ENCODE measurements around the gene E4F1.

Gene E4F1

DNA sequence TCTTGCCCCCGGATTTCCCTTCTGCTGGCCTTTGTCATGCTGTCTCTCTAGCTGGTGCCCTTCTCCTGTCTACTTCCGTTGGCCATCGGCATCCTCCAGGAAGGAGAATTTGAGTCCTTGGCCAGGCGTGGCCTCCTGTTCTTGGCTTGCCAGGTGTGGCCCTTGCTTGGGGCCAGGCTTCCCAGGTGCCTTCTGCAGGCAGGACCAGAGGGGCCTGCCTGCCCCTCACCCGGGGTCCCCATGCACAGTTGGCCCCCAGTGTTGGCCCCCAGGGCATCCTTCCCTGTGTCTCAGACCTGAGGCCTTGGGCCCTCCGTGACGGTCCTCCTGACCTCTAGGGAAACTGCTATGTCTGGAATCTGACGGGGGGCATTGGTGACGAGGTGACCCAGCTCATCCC lies 15.5 kb upstream of the E4F1 start:
- no peak for DNase-seq

DNA sequence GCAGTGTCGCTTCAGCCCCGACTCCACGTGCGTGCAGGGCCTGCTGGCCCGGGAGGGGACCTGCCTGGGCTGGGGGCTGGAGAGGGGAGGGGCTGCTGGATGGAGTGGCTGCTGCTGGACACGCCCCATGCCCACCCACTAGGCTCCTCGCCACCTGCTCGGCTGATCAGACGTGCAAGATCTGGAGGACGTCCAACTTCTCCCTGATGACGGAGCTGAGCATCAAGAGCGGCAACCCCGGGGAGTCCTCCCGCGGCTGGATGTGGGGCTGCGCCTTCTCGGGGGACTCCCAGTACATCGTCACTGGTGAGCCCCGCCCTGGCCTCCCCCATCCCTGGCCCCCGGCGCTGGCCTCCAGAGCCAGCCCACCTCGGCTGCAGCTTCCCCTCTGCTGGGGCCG lies 15.1 kb upstream of the E4F1 start:
- no peak for DNase-seq

DNA sequence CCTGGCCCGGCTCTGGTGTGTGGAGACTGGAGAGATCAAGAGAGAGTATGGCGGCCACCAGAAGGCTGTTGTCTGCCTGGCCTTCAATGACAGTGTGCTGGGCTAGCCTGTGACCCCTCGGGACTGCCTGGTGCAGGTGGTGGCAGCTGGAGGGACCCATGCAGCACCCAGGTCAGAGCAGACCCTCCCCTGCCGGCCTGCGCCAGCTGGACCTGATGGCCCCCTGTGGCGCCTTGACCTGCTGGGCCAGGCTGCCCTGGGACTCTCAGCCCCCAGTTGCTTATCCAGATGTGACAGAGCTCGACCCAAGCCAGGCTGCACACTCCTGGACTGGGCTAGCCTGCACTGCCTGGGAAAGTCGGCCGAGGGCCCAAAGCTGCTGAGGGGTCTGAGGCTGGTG lies 14.6 kb upstream of the E4F1 start:
- DNase-seq, result no peak

DNA sequence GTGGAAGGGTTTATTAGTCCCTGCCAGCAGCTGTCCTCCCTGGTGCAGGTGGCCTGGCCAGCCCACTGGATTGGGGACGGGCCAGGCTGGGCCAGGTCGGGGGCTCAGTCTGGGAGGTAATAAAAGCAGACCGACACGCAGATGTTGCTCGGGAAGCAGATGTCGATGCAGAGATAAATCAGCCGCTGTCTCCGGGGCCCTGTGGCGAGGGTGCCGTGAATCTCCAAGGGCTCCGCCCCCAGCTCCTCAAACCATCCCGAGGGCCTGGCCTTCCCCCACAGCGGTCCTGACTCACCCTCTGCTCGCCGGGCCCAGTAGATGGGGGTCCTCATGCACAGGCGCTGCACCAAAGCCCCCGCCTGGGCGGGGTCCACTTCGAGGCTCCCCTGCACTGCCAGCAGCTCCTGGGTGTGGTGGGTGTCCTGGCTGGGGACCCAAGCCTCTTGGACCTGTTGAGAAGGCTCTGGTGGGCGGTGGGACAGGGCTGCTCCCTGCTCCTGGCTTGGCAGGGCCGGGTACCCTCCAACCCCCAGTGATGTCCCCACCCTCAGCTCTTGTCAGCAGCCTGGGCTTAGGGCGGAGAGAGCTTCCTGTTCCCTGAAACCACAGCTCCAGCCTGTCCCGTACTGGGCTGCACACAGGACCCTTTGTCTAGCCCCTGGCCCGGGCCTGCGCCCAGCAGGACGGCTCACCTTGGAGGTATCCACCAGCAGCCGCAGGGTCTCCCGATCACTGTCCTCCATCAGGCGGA lies 14.0 kb upstream of the E4F1 start:
- DNase-seq, result no peak

DNA sequence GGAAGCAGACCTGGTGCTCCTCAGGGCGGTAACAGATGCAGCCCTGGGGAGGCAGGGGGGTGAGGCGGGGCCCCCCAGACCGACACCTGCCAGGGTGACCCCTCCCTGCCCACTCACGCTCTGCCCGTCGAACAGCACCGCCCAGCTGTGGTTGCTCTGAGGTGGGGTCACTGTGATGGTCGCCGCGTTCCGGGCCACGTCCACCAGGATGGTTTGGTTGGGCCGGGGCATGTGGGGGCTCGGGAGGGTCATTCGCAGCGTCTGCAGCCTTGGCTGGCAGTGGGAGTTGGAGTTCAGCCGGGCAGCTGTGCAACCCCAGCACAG lies 13.4 kb upstream of the E4F1 start:
- DNase-seq, result no peak

DNA sequence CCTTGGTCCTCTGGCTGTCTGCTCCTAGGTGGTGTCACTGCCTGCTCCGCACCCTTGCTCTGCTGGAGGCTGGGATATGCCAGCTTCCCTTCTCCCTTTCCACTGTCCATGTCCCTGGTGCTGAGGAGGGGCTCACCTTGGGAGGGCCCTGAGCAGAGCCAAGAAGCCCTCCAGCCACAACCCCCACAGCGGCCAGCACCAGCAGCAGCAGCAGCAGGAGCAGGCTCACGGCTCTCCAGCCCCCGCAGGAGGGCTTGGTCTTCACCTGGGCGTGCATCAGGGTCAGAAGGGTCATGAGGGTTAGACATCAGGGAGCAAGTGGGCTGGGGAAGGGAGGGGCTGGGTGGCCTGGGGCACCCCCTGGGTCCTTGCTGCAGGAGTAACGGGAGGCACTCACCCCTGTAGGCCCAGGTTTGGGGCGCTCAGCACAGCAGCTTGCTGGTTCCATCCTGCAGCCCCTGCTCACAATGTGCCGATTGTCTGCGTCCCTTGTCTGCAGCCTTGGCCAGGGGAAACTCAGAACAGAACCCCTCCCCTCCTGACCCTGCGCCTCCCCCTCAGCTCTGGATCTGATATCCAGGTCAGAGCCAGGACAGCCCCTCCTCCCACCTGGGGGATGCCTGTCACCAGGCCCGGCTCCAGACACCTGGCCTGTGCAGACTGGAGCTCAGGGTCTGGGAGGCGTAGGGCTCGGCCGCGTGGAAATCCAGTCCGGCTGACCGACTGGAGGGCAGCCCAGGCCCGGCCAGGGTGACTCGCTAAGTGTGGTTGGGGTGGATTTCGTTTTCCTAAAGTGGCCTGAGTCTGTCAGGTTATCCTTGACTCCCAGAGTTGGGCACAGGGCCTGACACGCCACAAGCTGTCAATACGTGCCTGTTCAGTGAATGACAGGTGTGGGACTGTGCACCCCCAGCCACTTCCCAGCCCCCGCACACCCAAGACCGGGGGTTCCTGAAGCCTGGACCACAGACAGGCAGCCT lies 12.7 kb upstream of the E4F1 start, which contains the start of gene BRICD5:
Gene BRICD5, minus strand, starts transcription at position 478 of the 980 bp plus-strand sequence. Its CDS starts 30 bp downstream, at position 448.
- no peak for DNase-seq

DNA sequence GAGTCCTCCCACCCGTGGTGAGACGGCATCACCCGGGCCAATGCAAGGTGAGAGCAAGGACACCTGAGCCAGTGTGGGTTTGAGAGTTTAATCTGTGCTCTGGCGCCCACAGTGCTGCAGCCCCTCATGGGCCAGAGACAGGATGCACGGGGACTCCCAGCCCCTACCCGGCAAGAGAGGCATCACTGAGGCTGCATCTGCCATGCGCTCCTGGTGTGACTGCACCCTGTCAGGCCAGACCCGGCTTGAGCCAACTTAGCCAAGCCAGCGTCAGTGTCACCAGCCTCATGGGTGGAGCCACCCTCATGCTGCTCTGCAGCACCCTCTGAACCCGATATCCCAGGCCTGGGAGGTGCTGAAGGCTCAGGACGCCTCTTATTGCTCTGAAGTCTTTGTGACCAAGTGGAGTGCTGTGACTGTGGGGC lies 11.5 kb upstream of the E4F1 start:
- no peak for DNase-seq

DNA sequence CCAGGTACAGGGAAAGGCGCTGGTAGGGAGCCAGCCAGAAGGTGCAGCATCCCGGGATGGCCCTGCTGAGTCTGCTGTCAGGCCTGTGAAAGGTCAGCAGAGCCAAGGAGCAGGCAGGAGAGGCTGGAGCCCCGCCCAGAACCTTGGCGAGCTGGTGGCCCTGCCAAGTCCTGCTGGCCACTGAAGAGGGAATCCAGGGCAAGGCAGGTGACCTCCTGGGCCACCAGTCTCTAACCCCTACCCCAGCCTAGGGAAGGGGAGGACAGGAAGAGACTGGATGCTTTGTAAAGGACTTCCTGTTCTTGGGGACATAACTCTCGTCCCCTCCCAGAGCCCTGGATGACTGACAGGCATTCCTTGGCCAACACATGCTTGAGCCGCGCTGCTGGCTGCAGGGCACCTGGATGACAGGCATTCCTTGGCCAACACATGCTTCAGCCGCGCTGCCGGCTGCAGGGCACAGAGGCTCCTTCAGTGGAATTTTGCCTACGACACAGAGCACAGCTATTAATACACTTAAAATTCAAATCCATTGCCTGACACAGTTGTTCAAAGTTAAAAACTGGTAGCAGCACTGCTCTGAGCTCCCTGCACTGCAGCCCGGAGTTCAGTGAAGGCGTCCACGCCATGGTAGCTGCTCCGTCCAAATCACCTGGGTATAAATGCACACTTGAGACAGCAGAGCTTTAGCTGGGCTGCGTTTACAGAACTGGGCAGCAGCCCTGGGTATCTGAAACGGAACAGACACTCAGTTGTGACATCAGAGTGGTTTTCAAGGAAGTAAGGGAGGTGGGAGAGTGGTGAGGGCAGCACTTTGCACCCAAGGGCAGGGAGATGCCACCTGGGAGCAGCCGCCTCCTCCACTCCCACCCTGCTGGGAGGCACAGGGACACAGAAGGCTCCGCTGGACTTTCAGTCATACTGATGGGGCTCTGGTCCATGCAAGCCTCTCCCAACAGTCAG lies 10.7 kb upstream of the E4F1 start:
- no peak for DNase-seq

DNA sequence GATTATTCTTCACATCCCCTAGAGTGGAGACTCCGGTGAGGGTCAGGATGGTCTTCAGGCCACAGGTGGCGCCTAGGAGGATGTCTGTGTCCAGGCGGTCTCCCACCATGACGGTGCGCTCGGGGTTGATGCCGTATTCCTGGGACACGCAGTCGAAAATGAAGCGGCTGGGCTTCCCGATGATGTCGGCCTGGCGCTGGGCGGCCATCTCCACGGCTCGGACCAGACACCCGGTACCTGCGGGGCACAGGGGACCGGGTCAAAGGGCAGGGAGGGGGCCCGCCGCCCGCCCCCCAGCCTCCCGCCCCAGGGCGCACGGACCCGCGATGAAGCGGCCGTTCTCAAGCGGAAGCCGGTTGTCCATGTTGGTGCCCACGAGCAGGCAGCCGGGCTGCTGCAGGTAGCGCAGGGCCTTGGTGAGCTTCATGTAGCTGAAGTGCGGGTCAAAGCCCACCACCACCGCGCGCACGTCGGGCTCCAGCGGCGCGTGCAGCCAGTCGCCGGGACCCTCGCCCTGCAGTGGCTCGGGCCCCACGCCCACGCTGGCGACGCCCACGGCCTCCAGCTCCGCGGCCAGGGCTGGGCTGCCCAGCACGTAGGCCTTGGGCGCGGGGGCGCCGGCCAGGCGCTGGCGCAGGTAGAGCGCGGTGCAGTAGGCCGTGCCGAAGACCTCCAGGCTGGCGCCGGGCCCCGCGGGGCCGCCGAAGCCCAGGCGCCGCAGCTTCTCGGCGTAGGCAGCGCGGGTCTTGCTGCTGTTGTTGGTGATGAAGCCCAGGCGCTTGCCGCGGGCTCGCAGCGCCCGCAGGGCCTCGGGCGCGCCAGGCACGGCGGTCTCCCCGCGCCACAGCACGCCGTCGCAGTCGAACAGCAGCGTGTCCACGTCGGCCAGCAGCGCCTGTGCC lies 9.3 kb upstream of the E4F1 start:
- DNase-seq, result no peak

DNA sequence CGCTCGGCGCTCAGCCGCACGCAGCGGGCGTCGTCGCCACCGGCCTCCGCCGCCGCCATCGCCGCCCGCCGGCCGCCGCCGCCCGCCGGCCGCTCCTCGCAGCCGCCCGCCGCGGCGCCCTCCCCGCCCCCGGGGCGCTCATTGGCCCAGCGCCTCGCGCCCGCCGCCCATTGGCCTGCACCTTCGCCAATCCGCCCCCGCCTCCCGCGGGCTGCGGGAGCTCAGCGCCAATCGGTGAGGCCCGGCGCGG lies 8.7 kb upstream of the E4F1 start, which contains the start of gene PGP:
Gene PGP, minus strand, starts transcription at position 122 of the 250 bp plus-strand sequence. Its CDS starts 63 bp downstream, at position 59.
- peak; percentile 98 for DNase-seq

DNA sequence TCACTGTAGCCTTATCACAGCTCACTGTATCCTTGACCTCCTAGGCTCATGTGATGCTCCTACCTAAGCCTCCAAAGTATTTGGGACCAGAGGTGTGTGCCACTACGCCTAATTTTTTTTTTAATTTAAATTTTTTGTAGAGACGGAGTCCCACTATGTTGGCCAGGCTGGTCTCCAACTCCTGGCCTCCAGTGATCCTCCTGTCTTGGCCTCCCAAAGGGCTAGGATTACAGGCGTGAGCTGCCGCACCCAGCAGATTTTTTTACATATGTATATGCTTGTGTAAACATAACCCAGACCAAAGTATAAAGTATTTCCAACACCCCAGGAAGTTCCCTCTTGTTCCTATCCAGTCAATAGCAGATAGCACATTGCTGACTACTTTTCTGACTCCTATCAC lies 7.1 kb upstream of the E4F1 start:
- DNase-seq, result no peak

DNA sequence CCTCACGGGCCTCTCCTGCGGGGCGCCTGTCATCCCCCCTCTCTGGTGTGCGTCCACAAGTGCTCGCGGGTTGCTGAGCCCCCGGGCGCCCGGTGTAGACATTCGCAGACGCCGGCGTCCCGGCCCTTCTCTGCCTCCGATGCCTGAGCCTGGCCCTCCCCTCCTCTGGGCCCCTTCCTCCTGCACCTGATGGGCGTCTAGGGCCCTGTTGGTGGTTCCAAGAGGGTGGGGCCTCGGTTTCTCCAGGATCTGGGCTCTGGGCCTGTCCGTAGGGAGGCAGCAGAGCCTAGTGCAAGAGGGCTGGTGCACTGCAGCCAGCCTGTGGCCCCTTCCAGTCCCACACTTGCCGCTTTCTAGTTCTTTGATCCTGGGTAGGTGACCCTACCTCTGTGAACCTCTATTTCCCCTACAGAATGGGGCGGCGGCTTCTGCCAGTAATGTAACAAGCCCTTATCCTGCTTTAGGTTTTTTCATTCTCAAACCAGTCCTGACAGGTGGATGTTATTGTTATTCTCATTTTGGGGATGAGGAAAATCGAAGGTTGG lies 623 bp downstream of the E4F1 start:
- no peak for DNase-seq

DNA sequence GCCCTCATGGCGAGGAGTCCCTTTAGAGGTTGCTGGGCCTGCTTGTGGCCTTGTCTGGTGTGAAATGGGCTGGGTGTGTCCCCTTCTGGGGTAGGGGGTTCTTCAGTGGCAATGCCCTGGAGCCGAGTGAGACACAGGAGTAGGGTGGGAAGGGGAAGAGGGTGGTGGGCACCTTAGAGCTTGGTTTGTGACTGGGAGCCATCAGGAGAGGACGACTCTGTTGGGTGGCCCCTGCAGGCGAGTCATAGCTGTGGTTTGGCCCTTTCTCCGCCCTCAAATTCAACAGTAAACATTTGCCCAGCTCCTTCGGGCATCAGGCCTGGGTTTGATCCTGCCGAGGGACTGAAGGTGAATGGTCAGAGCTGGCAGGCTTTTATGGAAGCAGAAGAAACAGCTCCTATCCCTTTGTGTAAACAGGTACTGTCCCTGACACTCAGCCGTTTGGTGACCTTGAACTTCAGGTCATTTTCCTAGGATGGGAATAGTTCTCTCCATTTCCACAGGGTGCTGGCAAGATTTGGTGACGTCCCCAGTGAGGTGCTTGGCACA lies 2.9 kb downstream of the E4F1 start:
- DNase-seq, result no peak

DNA sequence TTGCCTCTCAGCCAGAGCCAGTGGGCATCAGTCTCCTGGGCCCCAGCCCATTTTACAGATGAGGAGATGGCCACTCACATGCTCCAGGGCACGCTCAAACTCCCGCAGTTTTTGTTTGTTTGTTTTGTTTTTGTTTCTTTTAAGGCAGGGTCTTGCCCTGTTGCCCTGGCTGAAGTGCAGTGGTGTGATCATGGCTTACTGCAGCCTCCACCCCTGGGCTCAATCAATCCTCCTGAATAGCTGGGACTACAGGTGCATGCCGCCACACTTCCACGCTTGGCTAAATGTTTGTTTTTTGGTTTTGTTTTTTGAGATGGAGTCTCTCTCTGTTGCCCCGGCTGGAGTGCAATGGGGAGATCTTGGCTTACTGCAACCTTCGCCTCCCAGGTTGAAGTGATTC lies 3.5 kb downstream of the E4F1 start:
- DNase-seq, result no peak

DNA sequence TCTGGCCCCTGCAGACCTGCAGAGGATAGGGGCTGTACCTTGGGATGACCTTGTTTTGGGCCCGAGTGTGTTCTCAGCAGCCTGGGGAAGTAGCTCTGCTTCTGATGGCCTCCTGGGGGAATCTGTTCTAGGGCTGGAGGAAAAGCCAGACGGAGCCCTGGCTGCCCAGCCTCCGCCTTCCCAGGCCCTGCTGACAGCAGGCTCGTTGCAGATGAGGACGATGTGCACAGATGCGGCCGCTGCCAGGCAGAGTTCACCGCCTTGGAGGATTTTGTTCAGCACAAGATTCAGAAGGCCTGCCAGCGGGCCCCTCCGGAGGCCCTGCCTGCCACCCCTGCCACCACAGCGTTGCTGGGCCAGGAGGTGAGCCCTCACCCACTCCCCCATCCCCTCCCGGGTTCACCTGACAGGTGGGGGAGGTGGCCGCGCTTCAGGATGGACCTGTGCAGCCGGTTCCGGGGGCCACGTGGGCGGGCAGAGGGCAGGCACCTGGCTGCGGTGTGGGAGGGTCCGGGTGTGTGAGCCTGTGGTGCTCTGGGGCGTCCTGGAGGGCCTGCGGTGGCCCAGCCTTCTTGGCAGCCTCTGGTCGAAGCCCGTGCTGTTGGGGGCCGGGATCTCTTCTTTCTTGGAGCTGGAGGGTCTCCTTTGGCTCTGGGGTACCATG lies 4.9 kb downstream of the E4F1 start:
- no peak for DNase-seq

DNA sequence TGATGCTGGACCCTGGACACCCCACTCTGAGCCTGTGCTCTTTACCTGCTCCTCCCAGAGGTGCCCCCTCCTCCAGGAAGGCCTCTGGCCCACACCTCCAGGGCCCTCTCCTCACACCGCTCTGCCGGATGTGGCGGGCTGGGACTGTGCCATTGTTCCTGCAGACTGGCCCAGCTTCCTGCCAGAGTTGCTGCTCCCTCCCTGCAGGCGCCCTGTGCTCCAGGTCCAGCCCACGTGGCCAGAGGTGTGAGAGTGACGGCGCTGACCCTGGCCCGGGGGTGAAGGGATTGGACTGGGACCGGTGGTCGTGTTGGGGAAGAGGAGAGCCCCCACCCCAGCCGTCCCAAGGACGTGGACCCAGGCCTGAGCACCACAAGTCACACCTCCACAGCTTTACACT lies 5.7 kb downstream of the E4F1 start:
- DNase-seq, result no peak

DNA sequence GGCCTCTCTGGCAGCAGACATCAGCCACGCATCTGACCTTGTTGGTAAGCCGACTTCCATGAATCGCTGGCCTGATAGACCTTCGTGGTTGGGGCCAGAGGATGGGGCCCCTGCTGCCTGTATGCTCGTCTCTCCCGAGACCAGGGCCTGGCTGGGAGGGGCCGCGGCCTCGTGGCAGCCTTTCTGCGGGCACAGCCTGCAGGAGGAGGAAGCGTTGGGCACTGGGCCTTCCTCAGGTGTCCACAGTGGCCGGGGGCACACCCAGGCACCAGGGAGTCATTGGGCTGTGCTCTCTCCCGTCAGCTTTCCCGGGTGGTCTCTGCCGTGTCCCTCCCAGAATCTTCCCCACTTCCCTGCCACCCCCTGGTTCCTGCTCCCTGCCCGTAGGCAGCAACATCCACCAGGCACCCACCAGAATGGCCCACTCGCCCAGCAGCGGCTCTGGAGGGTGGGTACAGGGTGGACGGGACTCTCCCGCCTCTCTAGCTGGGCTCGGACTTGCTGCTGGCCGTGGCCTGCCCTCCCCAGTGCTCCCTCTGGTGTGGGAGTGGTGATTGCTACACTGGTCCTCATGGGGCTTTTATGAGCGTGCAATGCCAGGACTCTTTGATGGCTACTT lies 6.3 kb downstream of the E4F1 start:
- DNase-seq, result no peak

DNA sequence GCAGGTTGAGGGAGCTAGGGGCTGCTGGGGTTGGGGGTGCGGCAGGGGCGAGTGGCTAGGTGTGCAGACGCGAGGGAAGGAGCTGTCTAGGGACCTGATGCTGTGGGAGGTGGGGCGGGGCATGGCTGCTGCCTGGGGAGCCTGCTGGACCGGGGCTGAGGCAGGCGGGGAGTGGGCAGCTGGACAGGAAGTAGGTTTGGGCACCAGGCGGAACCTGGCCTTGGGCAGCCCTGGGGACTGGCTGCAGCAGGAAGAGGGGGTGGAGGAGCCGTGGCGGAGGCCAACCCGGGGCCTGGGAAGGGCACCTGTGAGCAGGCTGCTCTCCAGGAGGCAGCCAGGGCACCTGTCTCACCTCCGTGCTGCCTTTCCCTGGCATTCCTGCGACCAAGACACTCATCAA lies 7.0 kb downstream of the E4F1 start:
- no peak for DNase-seq

DNA sequence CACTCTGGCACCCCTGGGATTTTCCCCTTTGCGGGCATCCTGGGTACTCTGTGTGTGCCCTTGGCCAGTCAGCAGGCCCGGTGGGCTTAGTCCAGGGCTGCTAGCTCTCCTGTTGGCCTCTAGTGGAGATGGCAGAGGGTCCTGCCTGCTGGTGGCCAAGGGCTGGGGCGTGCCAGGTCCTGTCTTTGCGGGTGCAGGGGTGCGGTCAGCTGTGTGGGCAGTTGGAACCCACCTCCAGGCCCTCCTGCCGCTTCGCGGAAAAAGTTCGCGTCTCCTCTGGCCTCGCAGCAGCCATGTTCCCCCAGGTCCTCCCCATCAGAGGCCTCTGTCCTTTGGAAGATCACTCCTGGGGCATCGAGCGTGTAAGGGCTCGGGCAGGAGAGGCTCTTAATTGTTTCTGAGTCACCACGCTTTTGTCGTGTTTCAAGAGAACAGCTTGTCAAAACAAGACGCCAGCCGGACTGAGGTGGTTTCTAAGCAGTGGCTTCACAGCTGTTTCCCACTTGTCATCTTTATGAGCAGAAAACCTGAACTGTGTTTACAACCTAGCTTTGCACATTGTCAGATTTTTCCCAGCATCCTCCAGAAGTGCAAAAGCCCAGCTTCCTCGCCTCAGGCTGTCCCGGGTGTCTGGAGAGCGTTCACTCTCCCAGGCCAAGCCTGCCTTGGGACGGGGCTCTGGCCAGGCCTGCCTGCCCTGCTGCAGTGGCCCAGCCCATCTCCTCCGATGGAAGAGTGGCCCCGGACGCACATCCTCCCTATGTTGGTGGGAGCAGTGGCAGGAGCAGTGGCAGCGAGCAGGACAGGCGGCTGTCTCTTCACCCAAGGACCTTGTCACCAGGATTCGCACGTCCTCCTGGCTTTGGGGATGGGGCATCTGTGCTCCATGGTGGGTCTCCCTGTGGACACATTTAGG lies 7.9 kb downstream of the E4F1 start:
- no peak for DNase-seq
